SK-N-MC (cell line): ENCODE data around the gene NSRP1.

Experiments
- EZH2 ChIP-seq: fragments of 200-600 bp; sonication (generic); IDR thresholded peaks from one replicate; pipeline ENCODE4 v1.6.1; 2017; ENCODE audit warnings: antibody characterized with exemption
- FOXP2 ChIP-seq: optimal IDR thresholded peaks from 2 replicates; pipeline ENCODE3; 2011; ENCODE audit warnings: mild to moderate bottlenecking, moderate library complexity; ENCODE audit not compliant: insufficient read depth; ENCODE audit errors: extremely low read length, control extremely low read depth
- POLR2AphosphoS5 ChIP-seq: IDR thresholded peaks from 2 replicates; pipeline ENCODE4 v1.6.1; 2012; ENCODE audit warnings: mild to moderate bottlenecking, low read depth, low read length, borderline replicate concordance

DNA sequence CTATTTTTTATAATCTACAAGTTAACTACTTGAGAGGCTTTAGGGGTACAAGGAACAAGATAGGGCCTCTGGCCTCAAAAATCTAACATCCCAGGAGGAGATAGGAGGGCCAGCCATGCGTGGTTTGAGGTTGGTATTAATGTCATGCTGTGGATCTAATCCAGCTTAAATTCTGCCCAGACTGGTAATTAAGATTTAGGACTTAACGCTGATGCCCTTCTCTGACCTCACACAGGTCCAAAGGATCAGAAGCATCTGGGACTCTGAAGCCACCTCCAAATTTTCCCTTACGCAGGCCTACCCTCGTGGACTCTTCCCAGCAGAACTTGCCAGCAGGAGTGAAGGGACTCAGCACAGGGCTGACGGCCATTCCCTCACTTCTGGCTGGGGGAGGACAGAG lies 103.8 kb downstream of the NSRP1 start:
- no peak for TF ChIP-seq POLR2AphosphoS5
- TF ChIP-seq EZH2, result no peak
- no peak for TF ChIP-seq FOXP2
